ENCODE data around the gene C3orf20.

Gene C3orf20

DNA sequence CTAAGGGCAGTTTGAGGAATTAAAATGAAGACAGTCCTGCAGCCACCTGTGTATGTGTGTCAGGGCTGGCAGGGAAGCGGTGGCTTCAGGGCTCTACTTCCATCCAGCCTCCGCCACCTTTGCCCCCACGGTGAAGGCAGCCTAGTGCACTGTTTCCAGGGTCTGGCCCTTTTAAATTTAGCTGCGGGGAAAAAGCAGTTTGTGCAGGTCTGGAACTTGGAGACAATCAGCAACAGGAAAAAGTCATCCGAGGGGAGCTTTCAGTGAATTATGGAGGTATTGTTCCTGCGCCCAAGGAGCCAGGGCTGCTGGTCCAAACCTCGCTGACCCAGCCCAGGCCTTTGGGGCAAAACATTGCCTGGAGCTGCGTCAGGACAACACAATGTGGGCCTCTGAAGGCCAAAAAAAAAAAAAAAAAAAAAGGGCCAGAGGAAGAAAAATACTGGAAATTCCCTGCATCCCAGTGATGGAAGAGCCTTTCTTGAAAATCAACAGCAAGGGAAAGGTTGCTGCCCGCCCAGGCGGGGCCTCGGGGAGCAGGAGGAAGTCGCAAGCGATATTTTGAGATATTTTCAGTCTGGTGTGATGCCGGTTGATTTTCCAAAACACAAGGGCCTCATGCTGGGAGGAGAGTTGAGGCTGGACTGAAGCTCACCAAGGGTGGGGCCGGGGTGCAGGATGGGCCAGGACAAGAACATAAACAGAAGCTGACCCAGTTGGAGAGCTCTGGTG, 118.4 kb downstream of the C3orf20 start:
- no peak for DNase-seq (ENCODE audit: low read depth)
- H3K4me3 ChIP-seq (ENCODE audit: low read depth, low read length): no peak overlapping the region
- TF ChIP-seq, protein P1, sequence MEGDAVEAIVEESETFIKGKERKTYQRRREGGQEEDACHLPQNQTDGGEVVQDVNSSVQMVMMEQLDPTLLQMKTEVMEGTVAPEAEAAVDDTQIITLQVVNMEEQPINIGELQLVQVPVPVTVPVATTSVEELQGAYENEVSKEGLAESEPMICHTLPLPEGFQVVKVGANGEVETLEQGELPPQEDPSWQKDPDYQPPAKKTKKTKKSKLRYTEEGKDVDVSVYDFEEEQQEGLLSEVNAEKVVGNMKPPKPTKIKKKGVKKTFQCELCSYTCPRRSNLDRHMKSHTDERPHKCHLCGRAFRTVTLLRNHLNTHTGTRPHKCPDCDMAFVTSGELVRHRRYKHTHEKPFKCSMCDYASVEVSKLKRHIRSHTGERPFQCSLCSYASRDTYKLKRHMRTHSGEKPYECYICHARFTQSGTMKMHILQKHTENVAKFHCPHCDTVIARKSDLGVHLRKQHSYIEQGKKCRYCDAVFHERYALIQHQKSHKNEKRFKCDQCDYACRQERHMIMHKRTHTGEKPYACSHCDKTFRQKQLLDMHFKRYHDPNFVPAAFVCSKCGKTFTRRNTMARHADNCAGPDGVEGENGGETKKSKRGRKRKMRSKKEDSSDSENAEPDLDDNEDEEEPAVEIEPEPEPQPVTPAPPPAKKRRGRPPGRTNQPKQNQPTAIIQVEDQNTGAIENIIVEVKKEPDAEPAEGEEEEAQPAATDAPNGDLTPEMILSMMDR (conservative IDR thresholded peaks at IDR 0.05; ENCODE audit: low read depth, low read length): no peak

- H3K4me3 ChIP-seq (ENCODE audit: low read depth, low read length): no peak overlapping the region
- no peak for DNase-seq (ENCODE audit: low read depth)
- TF ChIP-seq, protein P1 (conservative IDR thresholded peaks at IDR 0.05; ENCODE audit: low read depth, low read length): no peak
These were observed 118.9 kb downstream of the C3orf20 start for GRCh38 chr3:14793858-14794234.

GRCh38 chr3:14794435-14794834, 119.5 kb downstream of the C3orf20 start:
- H3K4me3 ChIP-seq (ENCODE audit: low read depth, low read length): no peak overlapping the region
- TF ChIP-seq, protein P1 (conservative IDR thresholded peaks at IDR 0.05; ENCODE audit: low read depth, low read length): no peak
- DNase-seq (ENCODE audit: low read depth): no peak

- no peak overlapping the region for H3K4me3 ChIP-seq (ENCODE audit: low read depth, low read length)
- TF ChIP-seq, protein P1 (conservative IDR thresholded peaks at IDR 0.05; ENCODE audit: low read depth, low read length): no peak
- DNase-seq (ENCODE audit: low read depth): no peak
These were observed 121.1 kb downstream of the C3orf20 start for GRCh38 chr3:14795996-14796395.

DNA sequence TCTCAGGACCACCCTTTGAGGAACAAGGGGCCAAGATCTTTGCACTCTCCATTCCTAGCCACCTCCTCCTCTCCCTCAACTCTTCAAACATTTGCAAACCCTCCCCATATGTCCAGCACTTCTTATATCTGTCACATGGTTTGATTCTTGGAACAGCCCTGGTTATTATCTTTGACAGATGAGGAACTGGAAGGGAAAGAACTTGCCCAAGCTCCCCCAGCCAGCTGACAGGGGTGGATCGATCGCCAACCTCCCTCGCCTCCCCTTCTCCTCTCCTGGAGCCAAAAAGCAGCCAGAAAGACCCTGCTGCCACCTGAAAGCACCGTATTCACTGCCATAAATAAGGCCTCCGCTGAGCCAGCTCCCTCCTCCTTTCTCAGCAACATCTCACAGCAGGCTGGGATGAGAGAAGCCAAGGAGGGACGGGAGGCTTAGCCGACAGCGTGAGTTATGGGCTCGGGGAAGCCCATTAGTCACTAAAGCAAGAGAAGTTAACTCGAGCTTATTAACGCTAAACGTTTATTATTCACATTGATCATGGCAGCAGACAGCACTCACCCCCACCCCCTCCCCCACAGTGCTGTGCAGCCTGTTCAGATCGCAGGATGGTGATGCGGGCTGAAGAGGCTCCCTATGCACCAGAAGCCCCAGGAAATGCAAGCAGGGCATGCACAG, 121.6 kb downstream of the C3orf20 start:
- TF ChIP-seq, protein P1 (conservative IDR thresholded peaks at IDR 0.05; ENCODE audit: low read depth, low read length): no peak
- no peak for DNase-seq (ENCODE audit: low read depth)
- H3K4me3 ChIP-seq (ENCODE audit: low read depth, low read length): no peak overlapping the region

- TF ChIP-seq, protein P1 (conservative IDR thresholded peaks at IDR 0.05; ENCODE audit: low read depth, low read length): no peak
- H3K4me3 ChIP-seq (ENCODE audit: low read depth, low read length): no peak overlapping the region
- DNase-seq (ENCODE audit: low read depth): no peak
These were observed 122.8 kb downstream of the C3orf20 start for GRCh38 chr3:14797731-14798130.

- H3K4me3 ChIP-seq (ENCODE audit: low read depth, low read length): no peak overlapping the region
- DNase-seq (ENCODE audit: low read depth): no peak
- TF ChIP-seq, protein P1 (conservative IDR thresholded peaks at IDR 0.05; ENCODE audit: low read depth, low read length): no peak
These were observed 123.3 kb downstream of the C3orf20 start for GRCh38 chr3:14798231-14798630.

All from choroid plexus epithelial cell (primary cell).